Muscle of leg (tissue), 16 donors: Measurements from ENCODE around the gene APCS. TPM values are rescaled to one million over a fixed set of nuclear protein-coding genes. Genes with fewer than 3 reads are reported as not detected.

Source experiments
- DNase-seq: peaks from one replicate; pipeline ENCODE4 v3.0.0; 2013
- H3K27ac ChIP-seq: one replicate; pipeline ENCODE4 v1.5.1; 2013; ENCODE audit warnings: mild to moderate bottlenecking, low read length, control low read depth
- H3K27me3 ChIP-seq: one replicate; pipeline ENCODE4 v1.6.1; 2013; ENCODE audit warnings: low read length; ENCODE audit not compliant: control insufficient read depth, insufficient read depth
- H3K36me3 ChIP-seq: one replicate; pipeline ENCODE4 v1.6.1; 2013; ENCODE audit warnings: low read length; ENCODE audit not compliant: control insufficient read depth, insufficient read depth
- H3K4me1 ChIP-seq: one replicate; pipeline ENCODE4 v1.6.1; 2013; ENCODE audit warnings: low read length; ENCODE audit not compliant: control insufficient read depth, insufficient read depth
- H3K4me3 ChIP-seq: one replicate; pipeline ENCODE4 v1.5.1; 2013; ENCODE audit warnings: low read length, control low read depth
- H3K9me3 ChIP-seq: replicated peaks from 2 replicates; pipeline ENCODE4 v1.6.1; 2013; ENCODE audit warnings: low read depth, low read length; ENCODE audit not compliant: control insufficient read depth
- WGBS: methylation state at CpG from one replicate; pipeline ENCODE4 v1.1.5; 2013; ENCODE audit warnings: missing lambda C conversion rate; ENCODE audit not compliant: insufficient coverage; 5-methylcytosine and 5-hydroxymethylcytosine counted together
- long read RNA-seq, 11 donors: transcript quantifications; one replicate each; lab custom pipeline, GENCODE V29; 2026
- polyA plus RNA-seq, 8 donors: library from polyadenylated mRNA; unstranded; fragments of 120-200 nt; gene quantifications; one replicate each; pipeline versions ENCODE4 v1.2.1 to v1.2.3, GENCODE V29; 2013; ENCODE audit warnings: inconsistent platforms in 1 of 8, low replicate concordance in 1 of 8; ENCODE audit not compliant: insufficient read length in 8 of 8, insufficient read depth in 1 of 8
- total RNA-seq: library from RNA; stranded (reverse); fragments of 120-200 nt; gene quantifications from one replicate; pipeline ENCODE4 v1.2.4, GENCODE V29; 2013

APCS gene
- total RNA-seq (not detected), polyA plus RNA-seq (not detected)
- long read RNA-seq, donor 1: 0 reads
- long read RNA-seq, donor 2: 0 reads
- long read RNA-seq, donor 3: 0 reads
- long read RNA-seq, donor 4: 0 reads
- long read RNA-seq, donor 5: 0 reads
- long read RNA-seq, donor 6: 0 reads
- long read RNA-seq, donor 7: 0 reads
- long read RNA-seq, donor 8: 0 reads
- long read RNA-seq, donor 9: 0 reads
- long read RNA-seq, donor 10: 0 reads
- long read RNA-seq, donor 11: 0 reads

- Histone ChIP-seq H3K4me1 (no peaks in the 10 kb centered on the region), H3K36me3 (no peaks in the 10 kb centered on the region), H3K4me3 (no peak within 1 kb of the TSS), H3K27ac (no peak within 1 kb of the TSS), H3K27me3 (no peaks in the 10 kb centered on the region), H3K9me3 (no peaks in the 10 kb centered on the region)
- WGBS: 57% methylated on average over 4 of the region's 6 CpGs
- DNase-seq: no peak
Measured at GRCh38 chr1:159587461-159587951, at the start of gene APCS. TSS of gene APCS (plus strand) at chr1:159587826. CDS start at chr1:159587922, 96 bp downstream.

- DNase-seq: peak; percentile 1
- no CpG with 5 or more reads among the region's 2 CpGs for WGBS
- H3K9me3 ChIP-seq: no peaks in the 10 kb centered on the region
- no peaks in the 10 kb centered on the region for H3K36me3 ChIP-seq
- H3K27ac ChIP-seq: no peak overlapping the region
- H3K27me3 ChIP-seq: no peaks in the 10 kb centered on the region
- H3K4me3 ChIP-seq: no peak overlapping the region
- no peaks in the 10 kb centered on the region for H3K4me1 ChIP-seq
Measured at GRCh38 chr1:159548126-159548525, 39.5 kb upstream of the APCS start.

GRCh38 chr1:159554261-159554660 lies 33.4 kb upstream of the APCS start:
- WGBS: no CpG with 5 or more reads among the region's 3 CpGs
- Histone ChIP-seq H3K27ac (no peak overlapping the region), H3K4me1 (no peaks in the 10 kb centered on the region), H3K27me3 (no peaks in the 10 kb centered on the region), H3K4me3 (no peak overlapping the region), H3K9me3 (no peaks in the 10 kb centered on the region), H3K36me3 (no peaks in the 10 kb centered on the region)
- DNase-seq: no peak

GRCh38 chr1:159554696-159555095 lies 32.9 kb upstream of the APCS start:
- H3K9me3 ChIP-seq: no peaks in the 10 kb centered on the region
- no peaks in the 10 kb centered on the region for H3K4me1 ChIP-seq
- DNase-seq: no peak
- no peaks in the 10 kb centered on the region for H3K27me3 ChIP-seq
- no peaks in the 10 kb centered on the region for H3K36me3 ChIP-seq
- H3K27ac ChIP-seq: no peak overlapping the region
- 40% methylated on average over 1 of the region's 1 CpG for WGBS
- no peak overlapping the region for H3K4me3 ChIP-seq

- Histone ChIP-seq H3K4me1 (no peaks in the 10 kb centered on the region), H3K4me3 (no peak overlapping the region), H3K36me3 (no peaks in the 10 kb centered on the region), H3K27me3 (no peaks in the 10 kb centered on the region), H3K27ac (no peak overlapping the region), H3K9me3 (no peaks in the 10 kb centered on the region)
- 86% methylated on average over 2 of the region's 3 CpGs for WGBS
- DNase-seq: no peak
Measured at GRCh38 chr1:159556931-159557369, 30.7 kb upstream of the APCS start.

- Histone ChIP-seq H3K9me3 (no peaks in the 10 kb centered on the region), H3K27me3 (no peaks in the 10 kb centered on the region), H3K36me3 (no peaks in the 10 kb centered on the region), H3K27ac (no peak overlapping the region), H3K4me3 (no peak overlapping the region), H3K4me1 (no peaks in the 10 kb centered on the region)
- WGBS: 50% methylated on average over 2 of the region's 2 CpGs
- DNase-seq: no peak
Measured at GRCh38 chr1:159560599-159560998, 27.0 kb upstream of the APCS start.

- no peaks in the 10 kb centered on the region for H3K9me3 ChIP-seq
- no peaks in the 10 kb centered on the region for H3K4me1 ChIP-seq
Measured at GRCh38 chr1:159561497-159561896, 26.1 kb upstream of the APCS start.

GRCh38 chr1:159562680-159563079 lies 24.9 kb upstream of the APCS start:
- Histone ChIP-seq H3K4me1 (no peaks in the 10 kb centered on the region), H3K27me3 (no peaks in the 10 kb centered on the region), H3K9me3 (no peaks in the 10 kb centered on the region), H3K4me3 (no peak overlapping the region), H3K36me3 (no peaks in the 10 kb centered on the region), H3K27ac (no peak overlapping the region)
- WGBS: no CpG with 5 or more reads among the region's 1 CpG
- no peak for DNase-seq

More at GRCh38 chr1:159561497-159561896, 26.1 kb upstream of the APCS start:
- DNase-seq: no peak
- Histone ChIP-seq H3K27me3 (no peaks in the 10 kb centered on the region), H3K36me3 (no peaks in the 10 kb centered on the region), H3K27ac (no peak overlapping the region), H3K4me3 (no peak overlapping the region)

- Histone ChIP-seq H3K27me3 (no peaks in the 10 kb centered on the region), H3K27ac (no peak overlapping the region), H3K4me1 (no peaks in the 10 kb centered on the region), H3K9me3 (peaks cover 5% of the 10 kb centered on the region), H3K4me3 (no peak overlapping the region), H3K36me3 (no peaks in the 10 kb centered on the region)
- no peak for DNase-seq
- no CpG with 5 or more reads among the region's 3 CpGs for WGBS
Measured at GRCh38 chr1:159577446-159577845, 10.2 kb upstream of the APCS start.

- Histone ChIP-seq H3K9me3 (peaks cover 5% of the 10 kb centered on the region), H3K4me3 (no peak overlapping the region), H3K36me3 (no peaks in the 10 kb centered on the region), H3K27me3 (no peaks in the 10 kb centered on the region), H3K4me1 (no peaks in the 10 kb centered on the region), H3K27ac (no peak overlapping the region)
- DNase-seq: no peak
- WGBS: no CpG with 5 or more reads among the region's 3 CpGs
Measured at GRCh38 chr1:159580340-159580739, 7.3 kb upstream of the APCS start.
